Testis (tissue), 3 donors: Measurements from ENCODE around the gene COMMD4. TPM values are rescaled to one million over a fixed set of nuclear protein-coding genes. Genes with fewer than 3 reads are reported as not detected.

Source experiments
- DNase-seq: peaks from one replicate; pipeline ENCODE4 v3.0.0-alpha.2; 2019
- H3K27ac ChIP-seq, 2 donors: fragments of 200-600 bp; sonication (generic); one replicate each; pipeline ENCODE4 v1.5.1; 2019
- H3K27me3 ChIP-seq: fragments of 200-600 bp; sonication (generic); one replicate; pipeline ENCODE4 v1.5.1; 2019
- H3K36me3 ChIP-seq: fragments of 200-600 bp; sonication (generic); one replicate; pipeline ENCODE4 v1.5.1; 2017; ENCODE audit warnings: low read depth; ENCODE audit errors: missing control alignments
- H3K4me1 ChIP-seq: fragments of 200-600 bp; sonication (generic); one replicate; pipeline ENCODE4 v1.5.1; 2019
- H3K4me3 ChIP-seq, 2 donors: fragments of 200-600 bp; sonication (generic); one replicate each; pipeline ENCODE4 v1.5.1; 2017 to 2019
- H3K9me3 ChIP-seq: fragments of 200-600 bp; sonication (generic); one replicate; pipeline ENCODE4 v1.5.1; 2017
- CTCF ChIP-seq, 3 experiments: fragments of 450-650 bp in 2 of 3; fragments of 200-600 bp in 1 of 3; sonication (generic) in 1 of 3; IDR thresholded peaks; one replicate each; pipeline ENCODE4 v1.5.1; 2016 to 2019; ENCODE audit warnings: antibody characterized with exemption in 3 of 3, mild to moderate bottlenecking in 2 of 3, moderate library complexity in 1 of 3
- POLR2A ChIP-seq: fragments of 450-650 bp; IDR thresholded peaks from one replicate; pipeline ENCODE4 v1.6.1; 2017; ENCODE audit warnings: antibody characterized with exemption, mild to moderate bottlenecking, moderate library complexity
- WGBS, 2 donors: methylation state at CpG; one replicate each; pipeline ENCODE4 v1.1.5; 2018; 5-methylcytosine and 5-hydroxymethylcytosine counted together
- intact Hi-C: fragments of 100-400 bp; cut with DNase I; formaldehyde crosslinking; loops from one replicate; pipeline ENCODE4 v1.15.1; 2023; ENCODE audit warnings: low total_unique reads
- polyA plus RNA-seq: library from polyadenylated mRNA; stranded (reverse); fragments of 350-450 nt; fragmentation: Illumina TruSeq; extraction: RNeasy Lipid Tissue Mini Kit (QIAGEN cat#74804); gene quantifications from one replicate; pipeline ENCODE4 v1.2.3, GENCODE V29; 2014; ENCODE audit warnings: low read depth, low replicate concordance; ENCODE audit not compliant: insufficient read depth
- total RNA-seq, 2 donors: library from RNA; depleted of rRNA; stranded (reverse); fragments of >200 nt; gene quantifications; one replicate each; pipeline ENCODE4 v1.2.3, GENCODE V29; 2016

COMMD4 gene
- total and polyA plus RNA-seq, 3 donors from 2014 or later = 92.7 to 165 (median 110) TPM

- DNase-seq = no peak
- no peak for TF ChIP-seq POLR2A
- no peak for TF ChIP-seq CTCF (IDR thresholded peaks at IDR 0.05)
- WGBS, 2 donors = 84 to 94% methylated on average over 4 to 10 of the region's 10 CpGs
These were observed 23.1 kb downstream of the COMMD4 start for GRCh38 chr15:75358771-75359536.

GRCh38 chr15:75359537-75360250, 23.8 kb downstream of the COMMD4 start:
- Histone ChIP-seq H3K4me3 (no peak overlapping the region), H3K9me3 (no peaks in the 10 kb centered on the region), H3K4me1 (no peaks in the 10 kb centered on the region), H3K27me3 (no peaks in the 10 kb centered on the region), H3K36me3 (no peaks in the 10 kb centered on the region), H3K27ac (no peak overlapping the region)
- intact Hi-C loops = loop anchor here (10.0 kb wide), 1 partner anchor 265 kb away; the partner anchor contains the start of gene SNUPN
- no peak for TF ChIP-seq CTCF (IDR thresholded peaks at IDR 0.05)
- no peak for TF ChIP-seq POLR2A
- no peak for DNase-seq
- 85 to 90% methylated on average over 9 to 15 of the region's 15 CpGs for WGBS, 2 donors

More at GRCh38 chr15:75358771-75359536, 23.1 kb downstream of the COMMD4 start:
- H3K4me1 ChIP-seq = no peaks in the 10 kb centered on the region
- no peak overlapping the region for H3K4me3 ChIP-seq
- H3K9me3 ChIP-seq = no peaks in the 10 kb centered on the region
- intact Hi-C loops = no loop called here
- no peaks in the 10 kb centered on the region for H3K36me3 ChIP-seq
- no peaks in the 10 kb centered on the region for H3K27me3 ChIP-seq
- no peak overlapping the region for H3K27ac ChIP-seq

- TF ChIP-seq CTCF (IDR thresholded peaks at IDR 0.05) (no peak), POLR2A (no peak)
- no peaks in the 10 kb centered on the region for H3K27me3 ChIP-seq
- H3K9me3 ChIP-seq = no peaks in the 10 kb centered on the region
- no peak overlapping the region for H3K4me3 ChIP-seq
- DNase-seq = no peak
- intact Hi-C loops = loop anchor here (10.0 kb wide), 1 partner anchor 264 kb away; the partner anchor contains the start of gene SNUPN
- WGBS, 2 donors = 78 to 85% methylated on average over 1 of the region's 1 CpG
- no peaks in the 10 kb centered on the region for H3K36me3 ChIP-seq
- H3K27ac ChIP-seq = no peak overlapping the region
- no peaks in the 10 kb centered on the region for H3K4me1 ChIP-seq
These were observed 24.5 kb downstream of the COMMD4 start for GRCh38 chr15:75360391-75360790.

- Histone ChIP-seq H3K4me3 (no peak overlapping the region), H3K27ac (no peak overlapping the region), H3K36me3 (no peaks in the 10 kb centered on the region), H3K27me3 (no peaks in the 10 kb centered on the region), H3K4me1 (no peaks in the 10 kb centered on the region), H3K9me3 (no peaks in the 10 kb centered on the region)
- DNase-seq = no peak
- WGBS, 2 donors = 90% methylated on average over 7 of the region's 7 CpGs; no CpG with 5 or more reads in 1 of the 2 donors
- intact Hi-C loops = loop anchor here (10.0 kb wide), 1 partner anchor 264 kb away; the partner anchor contains the start of gene SNUPN
- no peak for TF ChIP-seq CTCF (IDR thresholded peaks at IDR 0.05)
- TF ChIP-seq POLR2A = no peak
These were observed 25.0 kb downstream of the COMMD4 start for GRCh38 chr15:75360856-75361255.
